ENCODE data around the gene CSNK1D.

Gene CSNK1D

DNA sequence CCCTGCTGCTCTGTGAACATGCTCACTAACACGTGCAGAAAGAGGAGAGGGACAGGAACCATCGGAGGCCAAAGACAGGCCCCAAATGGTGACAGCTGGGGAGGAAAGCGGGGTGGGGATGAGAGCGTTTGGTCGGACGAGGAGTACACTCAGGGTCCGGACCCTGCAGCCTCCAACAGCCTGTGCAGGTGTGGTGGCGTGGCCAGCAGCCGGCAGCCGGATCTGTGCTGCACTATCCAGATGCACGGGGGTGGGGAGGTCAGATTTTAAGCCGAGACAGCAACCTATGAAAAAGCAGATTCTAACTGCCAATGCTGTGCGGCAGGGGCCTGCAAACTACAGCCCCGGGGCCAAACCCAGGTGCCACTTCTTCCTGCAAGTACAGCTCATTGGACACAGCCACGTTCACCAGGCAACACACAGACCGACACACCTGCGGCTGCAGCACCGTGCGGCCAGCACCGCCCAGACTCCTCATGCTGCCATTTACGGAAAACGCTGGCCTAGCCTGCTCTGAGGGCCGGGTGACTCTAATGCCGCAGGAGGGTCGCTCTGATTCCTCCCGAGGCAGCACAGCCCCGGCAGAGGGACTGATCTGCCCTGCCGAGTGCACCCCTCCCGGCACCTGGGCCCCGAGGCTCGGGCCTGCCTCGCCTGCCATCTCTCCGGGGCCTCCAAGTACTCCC, 23.5 kb downstream of the CSNK1D start:
- DNase-seq, result no peak

DNA sequence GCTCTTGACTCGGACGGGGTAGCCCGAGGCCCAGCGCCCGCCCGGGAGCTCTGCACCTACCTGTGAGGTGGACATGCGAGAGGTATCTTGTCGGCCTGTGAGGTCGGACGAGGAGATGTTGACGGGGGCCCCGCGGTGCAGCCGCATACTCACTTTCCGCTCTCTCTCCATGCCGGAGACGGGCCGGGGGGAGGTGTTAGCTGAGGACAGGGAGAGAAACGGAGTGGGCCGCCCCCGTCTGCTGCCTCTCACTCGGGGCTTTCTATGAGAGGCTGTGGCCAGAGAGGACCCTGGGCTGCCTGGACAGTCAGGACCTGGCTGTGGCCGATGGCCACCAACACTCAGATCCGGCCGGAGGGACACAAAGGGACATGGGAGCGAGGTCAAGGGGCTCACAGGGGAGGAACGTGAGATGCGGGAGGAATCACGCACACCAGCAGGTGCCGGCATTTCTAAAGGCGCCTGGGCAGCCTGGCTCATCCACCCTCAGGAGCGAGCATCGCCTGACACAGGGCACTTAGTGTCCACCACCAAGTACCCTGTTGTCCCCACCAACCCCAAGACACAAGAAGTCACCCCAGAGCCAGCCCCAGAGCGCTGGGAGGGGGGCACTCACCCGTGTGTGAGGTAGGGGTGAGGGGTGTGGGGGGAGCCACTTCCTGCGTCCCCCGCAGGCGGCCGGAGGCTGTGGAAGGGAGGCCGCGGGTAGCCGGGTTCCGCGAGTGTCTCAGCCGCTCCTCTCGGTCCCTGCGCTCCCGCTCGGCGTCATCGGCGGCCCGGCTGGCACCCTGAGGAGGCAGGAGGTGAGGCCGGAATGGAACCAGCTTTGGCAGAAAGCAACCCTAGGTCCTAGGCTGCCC, 24.5 kb downstream of the CSNK1D start:
- no peak for DNase-seq

DNA sequence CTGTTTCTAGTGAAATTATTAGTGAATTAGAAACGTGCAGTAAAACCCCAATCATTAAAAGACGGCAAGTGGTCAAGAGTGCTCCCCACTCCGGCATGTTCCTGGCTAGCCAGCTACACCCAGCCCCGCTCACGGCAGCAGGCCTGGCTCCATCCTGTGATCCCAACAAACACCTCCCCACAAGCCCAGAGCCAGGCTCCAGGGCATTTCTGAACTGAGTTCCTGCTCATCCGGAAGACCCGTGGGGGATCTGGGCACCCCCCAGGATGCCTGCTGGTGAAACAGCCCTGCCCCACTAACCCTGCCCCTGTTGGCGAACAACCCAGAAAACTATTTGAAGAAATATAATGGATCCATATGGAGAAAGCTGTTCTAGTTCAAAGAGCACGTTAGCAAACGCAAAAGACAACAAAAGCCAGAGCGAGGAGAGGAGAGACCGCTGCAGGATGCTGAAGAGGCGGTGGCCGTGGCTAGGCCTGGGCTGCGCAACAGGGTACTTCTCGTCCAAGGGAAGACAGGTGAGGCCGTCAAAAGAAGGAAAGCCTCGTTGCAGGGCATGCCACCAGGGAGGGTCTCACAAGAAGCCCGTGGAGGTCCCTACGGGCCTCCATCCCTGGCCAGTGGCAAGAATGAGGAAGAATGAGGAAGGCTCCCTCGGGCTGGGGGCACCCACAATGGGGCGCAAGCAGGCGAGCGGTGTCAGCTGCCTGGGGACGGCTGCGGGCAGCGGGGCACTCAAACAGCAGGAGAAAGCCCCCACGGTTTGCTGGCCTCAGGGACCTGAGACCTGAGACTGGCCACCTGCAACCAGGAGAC, 25.4 kb downstream of the CSNK1D start:
- DNase-seq, result no peak

- no peak for DNase-seq
These were observed 26.2 kb downstream of the CSNK1D start for GRCh38 chr17:82247182-82247823.

DNA sequence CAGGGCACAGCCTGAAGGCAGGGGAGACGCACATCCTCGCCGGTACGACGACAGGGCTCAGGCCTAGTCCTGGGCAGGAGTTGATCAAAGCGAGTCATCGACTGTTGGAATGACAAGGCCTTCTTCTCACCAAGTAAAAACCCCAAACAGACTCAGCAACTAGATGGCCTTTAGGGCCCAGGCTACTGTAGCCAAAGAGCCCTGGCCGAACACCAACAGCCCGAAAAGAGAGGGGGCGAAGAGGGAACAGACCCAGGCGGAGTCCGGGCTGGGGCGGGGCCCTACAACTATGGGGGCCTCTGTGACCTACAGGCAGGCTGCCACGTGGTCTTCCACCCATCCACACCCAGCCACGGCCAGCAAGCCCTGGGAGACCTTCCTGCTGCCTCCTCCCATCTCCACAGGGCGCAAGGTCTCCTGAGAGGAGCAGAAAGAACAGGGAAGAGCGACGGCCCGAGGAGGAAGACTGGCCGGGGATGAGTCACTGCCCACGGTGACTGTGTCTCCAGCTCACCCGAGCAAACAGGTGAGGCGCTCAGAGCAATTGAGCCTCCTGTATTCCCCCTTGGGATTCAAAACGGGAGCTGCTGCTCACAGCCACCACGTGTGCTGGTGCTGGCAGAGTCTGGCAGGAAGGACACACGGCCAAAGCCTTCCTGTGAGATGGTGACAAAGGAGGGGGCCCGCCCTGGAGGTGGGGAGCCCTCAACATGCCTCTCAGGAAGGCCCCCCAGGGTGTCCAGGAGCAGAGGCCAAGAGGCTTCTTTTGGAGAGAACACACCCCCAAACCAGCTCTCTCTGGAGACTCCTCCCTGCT, 26.9 kb downstream of the CSNK1D start:
- DNase-seq, result no peak

GRCh38 chr17:82246040-82246364, 27.5 kb downstream of the CSNK1D start:
- DNase-seq, result no peak

DNA sequence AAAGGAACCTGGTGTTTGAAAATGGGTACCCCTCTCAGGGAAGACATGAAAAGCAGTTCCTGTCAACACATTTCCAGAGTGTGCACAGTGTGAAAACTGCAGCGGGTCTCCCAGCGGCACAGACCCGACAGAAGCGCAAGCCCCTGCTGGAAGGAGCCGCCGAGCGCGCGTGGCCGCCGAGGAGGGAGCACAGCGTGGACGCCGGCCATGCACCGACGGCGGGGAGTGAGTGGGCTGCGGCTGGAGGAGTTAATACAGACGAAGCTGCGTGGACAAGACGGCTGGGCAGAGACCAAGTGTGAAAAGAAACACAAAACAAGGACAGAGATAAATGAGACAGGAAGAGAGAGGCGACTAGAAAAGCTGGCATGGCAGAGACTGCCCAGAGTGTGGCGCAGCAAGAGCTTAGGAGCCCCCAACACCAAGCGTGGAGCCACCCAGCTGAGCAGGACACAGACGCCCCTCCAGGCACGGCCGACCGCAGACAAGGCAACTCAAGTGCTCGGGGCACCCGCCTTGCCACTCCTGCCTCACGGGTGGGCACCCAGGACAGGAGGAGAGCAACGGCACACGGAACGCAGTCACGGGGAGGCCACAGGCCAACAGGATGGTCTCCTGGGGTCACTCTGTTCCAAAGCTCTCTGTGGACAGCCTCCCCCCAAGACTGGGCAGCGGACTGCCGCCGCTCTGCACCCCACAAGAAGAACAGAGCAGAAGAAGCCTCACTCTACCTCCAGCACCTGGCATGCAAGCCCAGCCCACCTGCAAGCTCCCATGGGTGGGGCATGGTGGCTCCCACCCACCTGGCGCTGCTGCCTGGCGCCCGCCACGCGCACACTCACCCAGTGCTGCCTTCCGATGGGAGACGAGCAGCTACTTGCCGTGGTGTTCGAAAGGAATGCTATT, 28.1 kb downstream of the CSNK1D start:
- DNase-seq, result no peak

- DNase-seq, result peak; percentile 45
These were observed 28.9 kb downstream of the CSNK1D start for GRCh38 chr17:82244413-82245133.

DNA sequence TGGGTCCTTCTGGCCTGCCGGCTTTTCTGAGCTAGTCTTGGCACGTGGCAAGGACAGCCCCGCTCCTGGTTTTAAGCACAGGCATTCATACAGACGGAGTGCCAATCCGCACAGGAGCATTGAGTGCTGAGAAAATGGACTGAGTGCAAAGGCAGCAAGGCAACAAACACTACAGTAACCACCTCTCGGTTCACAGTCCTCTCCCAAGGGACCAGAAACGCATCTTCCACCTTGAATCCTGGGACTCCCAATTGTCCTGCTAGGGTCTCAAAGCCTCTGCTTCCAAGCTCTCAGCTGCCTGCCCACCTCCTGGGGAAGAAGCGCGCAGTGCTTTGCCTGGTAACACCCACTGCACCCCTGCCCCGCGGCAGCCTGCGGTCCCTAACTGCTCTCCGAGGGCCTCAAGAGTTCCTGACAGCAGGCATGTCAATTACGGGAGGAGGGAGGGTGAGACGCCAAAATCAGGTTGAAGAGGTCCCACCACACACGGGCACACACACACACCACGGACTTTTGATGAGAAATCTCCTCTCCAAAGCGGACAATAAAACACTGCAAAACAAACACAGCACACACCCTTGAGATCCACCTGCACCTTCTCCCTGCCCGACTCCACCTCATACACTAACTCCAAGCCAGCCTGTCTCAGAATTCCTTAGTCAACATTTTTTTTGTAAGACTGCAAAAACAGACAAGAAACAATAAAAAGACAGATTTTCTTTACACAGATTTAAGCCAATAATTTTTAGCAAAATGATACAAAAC, 29.7 kb downstream of the CSNK1D start:
- no peak for DNase-seq

- no peak for DNase-seq
These were observed 30.4 kb downstream of the CSNK1D start for GRCh38 chr17:82242977-82243647.

GRCh38 chr17:82242698-82242976, 30.9 kb downstream of the CSNK1D start:
- DNase-seq, result no peak

DNA sequence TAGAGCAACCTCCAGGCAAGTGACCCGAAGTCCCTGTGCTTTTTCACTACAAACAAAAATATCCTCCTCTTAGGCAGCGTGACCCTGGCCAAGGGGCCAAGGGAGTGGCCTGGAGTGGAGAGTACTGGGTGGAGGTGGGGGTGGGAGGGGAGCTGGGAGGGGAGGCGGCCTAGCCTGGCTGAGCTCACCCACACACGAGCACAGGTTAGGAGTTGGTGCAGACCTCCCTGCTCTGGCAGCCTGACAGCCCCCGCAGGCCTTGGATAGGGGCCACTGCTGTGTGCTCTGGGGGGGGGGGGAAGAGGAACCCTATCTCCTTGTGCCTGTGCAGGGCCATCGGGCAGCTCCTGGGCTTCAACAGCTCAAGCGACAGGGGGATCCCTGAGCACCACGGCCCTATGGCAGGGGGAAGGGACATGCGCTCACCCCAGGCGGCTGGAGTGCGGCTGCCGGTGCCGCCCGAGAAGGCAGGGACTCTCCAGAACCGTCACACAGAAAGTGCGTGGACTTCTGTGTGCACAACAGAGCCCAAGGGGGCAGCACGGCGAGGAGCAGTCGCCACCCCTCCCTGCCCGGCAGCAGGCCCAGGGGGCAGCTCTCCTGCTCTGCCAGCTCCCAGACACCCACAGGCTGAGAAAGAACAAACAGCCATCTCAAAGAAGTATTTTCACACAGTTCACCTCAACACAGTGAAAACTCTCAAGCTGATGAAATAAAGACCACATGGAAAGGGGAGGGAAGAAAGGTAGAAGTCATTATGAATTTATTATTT, 31.4 kb downstream of the CSNK1D start:
- DNase-seq, result no peak

GRCh38 chr17:82241183-82241925, 32.1 kb downstream of the CSNK1D start:
- peak; percentile 32 for DNase-seq

DNA sequence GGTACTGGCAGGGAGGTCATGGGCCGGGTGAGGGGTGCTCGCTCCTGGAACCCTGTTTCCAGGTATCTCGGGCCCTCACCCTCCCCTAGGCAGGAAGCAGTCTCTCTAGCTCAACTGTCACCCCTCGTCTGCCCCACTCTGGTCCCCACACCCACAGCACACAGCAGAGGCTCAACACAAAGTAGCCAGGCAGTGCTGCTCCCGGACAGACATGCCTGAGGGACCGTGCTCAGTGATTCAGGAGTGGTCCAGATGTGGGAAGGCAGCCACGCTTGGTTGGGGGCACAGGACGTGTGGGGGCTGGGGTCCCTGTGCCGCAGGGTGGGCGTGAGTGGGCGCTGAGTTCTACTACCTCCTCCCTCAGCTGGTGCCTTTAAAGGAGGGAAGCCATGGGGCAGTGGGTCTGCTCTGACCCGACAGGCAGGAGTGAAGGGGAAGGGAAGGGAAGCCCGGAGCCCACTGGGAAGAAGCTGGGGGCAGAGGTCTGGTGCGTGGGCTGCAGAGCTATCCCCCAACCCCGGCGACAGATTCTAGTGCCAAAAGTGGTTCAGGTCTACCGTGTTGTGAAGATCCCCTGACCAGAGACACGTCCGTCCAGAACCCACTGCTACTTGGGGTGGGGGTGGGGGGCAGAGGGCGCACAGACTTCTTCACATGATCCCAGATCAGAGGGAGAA, 32.9 kb downstream of the CSNK1D start:
- no peak for DNase-seq

DNA sequence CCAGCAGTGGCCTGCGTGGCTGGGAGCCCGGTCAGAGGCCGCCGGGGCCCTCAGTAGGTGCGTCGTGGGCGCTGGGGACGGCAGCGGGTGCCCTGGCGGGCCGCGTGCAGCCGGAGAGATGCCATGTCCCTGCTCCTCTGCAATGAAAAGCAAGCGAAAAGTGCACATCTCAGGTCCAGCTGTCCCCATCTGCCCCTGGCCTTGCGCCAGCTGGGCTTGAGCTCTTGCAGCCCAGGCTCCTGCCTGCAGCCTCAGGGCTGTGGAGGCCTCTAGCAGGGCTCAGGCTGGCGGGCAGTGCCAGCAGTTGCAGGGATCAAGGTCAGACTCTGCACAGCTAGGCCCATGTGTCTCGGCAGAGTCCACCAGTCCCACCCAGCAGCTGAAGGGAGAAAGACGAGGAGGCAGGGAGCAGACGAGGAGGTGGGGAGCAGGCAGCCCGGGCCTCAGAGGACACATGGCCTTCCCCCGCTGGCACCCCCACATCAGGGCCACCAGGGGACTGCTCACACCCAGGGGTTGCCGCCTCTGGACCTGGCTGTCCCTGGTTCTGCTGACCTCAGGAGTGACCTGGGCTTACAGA, 33.5 kb downstream of the CSNK1D start:
- no peak for DNase-seq

DNA sequence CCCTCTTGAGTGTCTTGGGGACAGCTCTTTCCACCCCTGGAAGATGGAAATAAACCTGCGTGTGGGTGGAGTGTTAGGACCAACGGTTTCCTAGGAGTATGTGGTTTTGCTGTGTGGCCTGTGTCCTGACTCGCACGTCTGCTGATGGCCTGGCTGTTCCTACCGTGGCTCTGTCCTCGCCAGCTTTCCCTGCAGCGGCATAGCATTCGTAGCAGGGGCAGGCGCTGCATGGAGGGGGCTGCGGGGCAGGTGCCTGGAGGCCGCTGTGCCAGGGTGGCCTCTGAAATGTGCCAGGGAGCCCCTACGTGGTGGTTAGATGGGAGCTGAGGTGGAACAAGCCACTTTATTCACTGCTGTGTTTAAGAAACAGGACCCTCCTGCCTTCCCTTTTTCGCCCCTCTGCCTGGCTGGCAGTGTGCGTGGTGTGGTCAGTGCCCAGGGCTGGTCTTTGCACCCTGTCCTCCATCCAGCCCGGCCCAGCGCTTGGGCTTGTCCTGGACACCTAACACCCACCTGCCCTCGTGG, 34.0 kb downstream of the CSNK1D start:
- DNase-seq, result no peak
